Measurements from ENCODE around the gene CCDC157.

CCDC157 gene

GRCh38 chr22:30413001-30413400 lies 56.2 kb downstream of the CCDC157 start:
- no peaks in the 10 kb centered on the region for H3K9me3 ChIP-seq (ENCODE audit: insufficient read depth, low read length)
- H3K4me3 ChIP-seq (ENCODE audit: insufficient read length, low read depth), result no peak overlapping the region
- no peaks in the 10 kb centered on the region for H3K27me3 ChIP-seq (ENCODE audit: insufficient read depth, insufficient read length)
- TF ChIP-seq SUZ12 (IDR thresholded peaks at IDR 0.05; ENCODE audit: extremely low read depth, insufficient read depth, insufficient read length) (no peak), ZNF274 (IDR thresholded peaks at IDR 0.05; ENCODE audit: low read depth, low read length) (no peak), YY1 (IDR thresholded peaks at IDR 0.05; ENCODE audit: insufficient read depth, insufficient read length) (no peak)
- DNase-seq (ENCODE audit: low read depth, low spot score), result no peak
- H3K4me1 ChIP-seq (ENCODE audit: insufficient read depth, insufficient read length), result peaks cover 2% of the 10 kb centered on the region
- H3K36me3 ChIP-seq (ENCODE audit: insufficient read depth, insufficient read length, low read length), result peaks cover 33% of the 10 kb centered on the region
- H3K9ac ChIP-seq (ENCODE audit: insufficient read length, low read depth), result no peak overlapping the region

DNA sequence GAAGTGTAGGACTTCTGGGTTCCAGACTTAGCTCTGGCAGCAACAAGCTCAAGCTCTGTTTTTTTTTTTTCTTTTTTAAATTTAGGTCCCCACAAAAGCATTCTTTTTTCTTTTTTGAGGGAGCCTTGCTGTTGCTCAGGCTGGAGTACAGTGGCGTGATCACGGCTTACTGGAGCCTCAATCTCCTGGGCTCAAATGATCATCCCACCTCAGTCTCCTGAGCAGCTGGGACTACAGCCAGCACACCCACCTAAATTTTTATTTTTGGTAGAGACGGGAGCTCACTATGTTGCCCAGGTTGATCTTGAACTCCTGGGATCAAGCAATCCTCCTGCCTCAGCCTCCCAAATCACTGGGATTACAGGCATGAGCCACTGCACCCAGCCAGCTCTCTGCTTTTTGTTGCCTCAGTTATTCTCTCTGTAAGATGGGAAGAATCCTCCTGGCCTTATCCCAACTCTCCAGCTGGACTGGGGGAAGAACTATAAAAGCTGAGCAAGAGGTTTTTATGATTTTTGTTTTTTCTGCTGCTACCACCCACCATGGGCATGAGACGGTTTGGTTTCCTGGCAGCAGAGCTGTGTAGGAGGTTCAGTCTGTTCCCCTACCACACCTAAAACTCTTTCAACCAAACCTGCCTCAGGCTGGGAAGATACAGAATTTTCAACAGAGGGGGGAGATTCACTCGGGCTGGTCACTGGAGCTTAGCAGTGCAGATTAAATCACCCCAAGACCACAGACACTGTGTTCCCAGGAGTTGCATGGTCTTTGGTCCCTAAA lies 57.1 kb downstream of the CCDC157 start:
- no peak for TF ChIP-seq YY1 (IDR thresholded peaks at IDR 0.05; ENCODE audit: insufficient read depth, insufficient read length)
- no peak for TF ChIP-seq SUZ12 (IDR thresholded peaks at IDR 0.05; ENCODE audit: extremely low read depth, insufficient read depth, insufficient read length)
- TF ChIP-seq ZNF274 (IDR thresholded peaks at IDR 0.05; ENCODE audit: low read depth, low read length), result no peak
- no peaks in the 10 kb centered on the region for H3K27me3 ChIP-seq (ENCODE audit: insufficient read depth, insufficient read length)
- H3K4me1 ChIP-seq (ENCODE audit: insufficient read depth, insufficient read length), result peaks cover 2% of the 10 kb centered on the region
- peaks cover 42% of the 10 kb centered on the region for H3K36me3 ChIP-seq (ENCODE audit: insufficient read depth, insufficient read length, low read length)
- no peak for DNase-seq (ENCODE audit: low read depth, low spot score)
- H3K4me3 ChIP-seq (ENCODE audit: insufficient read length, low read depth), result no peak overlapping the region
- H3K9ac ChIP-seq (ENCODE audit: insufficient read length, low read depth), result no peak overlapping the region
- no peaks in the 10 kb centered on the region for H3K9me3 ChIP-seq (ENCODE audit: insufficient read depth, low read length)

- peaks cover 43% of the 10 kb centered on the region for H3K36me3 ChIP-seq (ENCODE audit: insufficient read depth, insufficient read length, low read length)
- H3K4me1 ChIP-seq (ENCODE audit: insufficient read depth, insufficient read length), result peaks cover 2% of the 10 kb centered on the region
- DNase-seq (ENCODE audit: low read depth, low spot score), result no peak
Observed at GRCh38 chr22:30414525-30415047, 57.8 kb downstream of the CCDC157 start.

GRCh38 chr22:30416403-30416802 lies 59.6 kb downstream of the CCDC157 start:
- no peak for TF ChIP-seq ZNF274 (IDR thresholded peaks at IDR 0.05; ENCODE audit: low read depth, low read length)
- no peak for TF ChIP-seq YY1 (IDR thresholded peaks at IDR 0.05; ENCODE audit: insufficient read depth, insufficient read length)
- no peak for TF ChIP-seq SUZ12 (IDR thresholded peaks at IDR 0.05; ENCODE audit: extremely low read depth, insufficient read depth, insufficient read length)
- H3K4me3 ChIP-seq (ENCODE audit: insufficient read length, low read depth), result no peak overlapping the region
- no peak for DNase-seq (ENCODE audit: low read depth, low spot score)
- H3K4me1 ChIP-seq (ENCODE audit: insufficient read depth, insufficient read length), result peaks cover 2% of the 10 kb centered on the region
- no peaks in the 10 kb centered on the region for H3K27me3 ChIP-seq (ENCODE audit: insufficient read depth, insufficient read length)
- H3K9me3 ChIP-seq (ENCODE audit: insufficient read depth, low read length), result no peaks in the 10 kb centered on the region
- H3K36me3 ChIP-seq (ENCODE audit: insufficient read depth, insufficient read length, low read length), result peaks cover 40% of the 10 kb centered on the region
- H3K9ac ChIP-seq (ENCODE audit: insufficient read length, low read depth), result no peak overlapping the region

More at GRCh38 chr22:30414525-30415047, 57.8 kb downstream of the CCDC157 start:
- Histone ChIP-seq H3K27me3 (ENCODE audit: insufficient read depth, insufficient read length) (no peaks in the 10 kb centered on the region), H3K9me3 (ENCODE audit: insufficient read depth, low read length) (no peaks in the 10 kb centered on the region), H3K9ac (ENCODE audit: insufficient read length, low read depth) (no peak overlapping the region), H3K4me3 (ENCODE audit: insufficient read length, low read depth) (no peak overlapping the region)
- TF ChIP-seq SUZ12 (IDR thresholded peaks at IDR 0.05; ENCODE audit: extremely low read depth, insufficient read depth, insufficient read length) (no peak), ZNF274 (IDR thresholded peaks at IDR 0.05; ENCODE audit: low read depth, low read length) (no peak), YY1 (IDR thresholded peaks at IDR 0.05; ENCODE audit: insufficient read depth, insufficient read length) (no peak)

DNA sequence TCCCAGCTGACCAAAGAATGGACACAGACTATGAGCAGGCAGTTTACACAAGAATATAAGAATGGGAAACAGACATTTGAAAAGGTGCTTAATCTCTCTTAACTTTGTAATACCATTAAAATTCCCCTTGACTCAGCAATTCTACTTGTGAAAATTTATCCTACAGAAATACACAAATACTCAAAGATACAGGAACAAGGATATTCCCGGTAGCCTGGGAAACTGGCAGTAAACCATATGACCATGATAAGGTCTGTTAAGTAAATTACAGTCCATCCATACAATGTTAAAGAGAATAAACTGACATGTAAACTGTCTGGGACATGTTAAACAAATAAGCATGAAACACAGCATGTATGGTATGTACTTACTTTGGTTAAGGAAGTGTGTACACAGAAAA lies 60.0 kb downstream of the CCDC157 start:
- no peak overlapping the region for H3K9ac ChIP-seq (ENCODE audit: insufficient read length, low read depth)
- H3K36me3 ChIP-seq (ENCODE audit: insufficient read depth, insufficient read length, low read length), result peaks cover 40% of the 10 kb centered on the region
- H3K27me3 ChIP-seq (ENCODE audit: insufficient read depth, insufficient read length), result no peaks in the 10 kb centered on the region
- TF ChIP-seq SUZ12 (IDR thresholded peaks at IDR 0.05; ENCODE audit: extremely low read depth, insufficient read depth, insufficient read length), result no peak
- peaks cover 2% of the 10 kb centered on the region for H3K4me1 ChIP-seq (ENCODE audit: insufficient read depth, insufficient read length)
- no peaks in the 10 kb centered on the region for H3K9me3 ChIP-seq (ENCODE audit: insufficient read depth, low read length)
- DNase-seq (ENCODE audit: low read depth, low spot score), result no peak
- H3K4me3 ChIP-seq (ENCODE audit: insufficient read length, low read depth), result no peak overlapping the region

DNA sequence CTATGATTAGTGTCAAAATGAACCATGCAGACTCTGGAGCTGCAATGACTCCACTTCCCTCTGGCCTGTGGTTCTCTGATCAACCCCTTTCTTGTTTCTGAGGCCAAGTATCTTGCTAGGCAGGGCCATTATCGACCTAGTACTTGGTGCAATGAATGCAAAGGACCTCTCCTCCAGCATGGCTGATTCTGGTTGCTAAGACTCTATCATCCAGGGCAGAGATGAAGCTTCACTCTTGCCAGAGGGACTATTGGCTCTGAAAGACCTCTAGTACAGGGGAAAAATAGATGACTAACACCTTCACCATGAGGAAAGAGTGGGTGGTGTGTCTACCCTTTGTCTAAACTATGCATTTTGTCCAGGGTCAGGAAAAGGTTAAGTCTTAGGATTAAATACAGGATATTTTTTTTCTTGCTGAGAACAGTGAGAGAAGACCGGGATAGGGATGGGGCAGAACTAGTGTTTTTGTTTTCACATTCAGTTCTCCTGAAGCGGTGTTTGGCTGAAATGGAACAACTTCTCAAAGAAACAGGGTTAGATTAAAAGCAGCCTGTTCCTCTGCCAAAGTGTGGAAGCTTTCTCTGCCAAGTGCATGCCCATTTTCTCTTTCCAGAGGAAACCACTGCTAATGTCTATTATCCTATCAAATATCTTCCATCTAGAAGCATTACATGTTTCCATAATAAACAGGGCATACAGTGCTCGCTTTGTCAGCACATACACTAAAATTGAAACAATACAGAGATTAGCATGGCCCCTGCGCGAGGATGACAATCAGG lies 63.7 kb downstream of the CCDC157 start:
- Histone ChIP-seq H3K27me3 (ENCODE audit: insufficient read depth, insufficient read length) (no peaks in the 10 kb centered on the region), H3K9ac (ENCODE audit: insufficient read length, low read depth) (no peak overlapping the region), H3K4me1 (ENCODE audit: insufficient read depth, insufficient read length) (peaks cover under 1% of the 10 kb centered on the region), H3K9me3 (ENCODE audit: insufficient read depth, low read length) (no peaks in the 10 kb centered on the region), H3K36me3 (ENCODE audit: insufficient read depth, insufficient read length, low read length) (peaks cover 37% of the 10 kb centered on the region), H3K4me3 (ENCODE audit: insufficient read length, low read depth) (no peak overlapping the region)
- no peak for TF ChIP-seq SUZ12 (IDR thresholded peaks at IDR 0.05; ENCODE audit: extremely low read depth, insufficient read depth, insufficient read length)
- no peak for TF ChIP-seq ZNF274 (IDR thresholded peaks at IDR 0.05; ENCODE audit: low read depth, low read length)
- TF ChIP-seq YY1 (IDR thresholded peaks at IDR 0.05; ENCODE audit: insufficient read depth, insufficient read length), result no peak
- DNase-seq (ENCODE audit: low read depth, low spot score), result no peak
